IMR-90 (cell line): ENCODE results near the gene COX7A2L. TPM values are rescaled to one million over a fixed set of nuclear protein-coding genes. Genes with fewer than 3 reads are reported as not detected.

Experiments
- ATAC-seq: fragments of 200-7000 bp; cut with Tn5 transposase; 2 replicates; pipeline ENCODE4 v1.9.1; 2020; ENCODE audit warnings: low read depth, mild to moderate bottlenecking, moderate library complexity
- BruUV-seq: library from RNA; stranded (reverse); fragments of 400-500 nt; replicated peaks from 2 replicates; lab custom pipeline; 2021; lab: Mats Ljungman, UMichigan
- CTCF ChIA-PET: fragments of 300-600 bp; formaldehyde crosslinking; extraction: SDS; loops from one replicate; lab custom pipeline; 2021; ENCODE audit warnings: antibody characterized with exemption; lab: Yijun Ruan, JAX
- POLR2A ChIA-PET: fragments of 300-600 bp; sonication (Branson Sonifier 250); formaldehyde crosslinking; loops from one replicate; lab custom pipeline; 2022; ENCODE audit warnings: antibody characterized with exemption; ENCODE audit not compliant: unreplicated experiment; lab: Charles Lee
- DNase-seq: peaks from one replicate; pipeline ENCODE4 v3.0.0; 2013
- H2AFZ ChIP-seq: replicated peaks from 2 replicates; pipeline ENCODE3; 2013; ENCODE audit warnings: low read length, mild to moderate bottlenecking; ENCODE audit not compliant: poor library complexity
- H2AK5ac ChIP-seq: 2 replicates; pipeline ENCODE4 v1.6.1; 2013; ENCODE audit warnings: low read depth, low read length, inconsistent platforms
- H2AK9ac ChIP-seq: replicated peaks from 2 replicates; pipeline ENCODE3; 2013; ENCODE audit warnings: mild to moderate bottlenecking, low read depth, low read length, moderate library complexity; ENCODE audit not compliant: poor library complexity
- H2BK120ac ChIP-seq: 2 replicates; pipeline ENCODE4 v1.6.1; 2013; ENCODE audit warnings: low read depth, low read length, inconsistent platforms
- H2BK15ac ChIP-seq: 3 replicates; pipeline ENCODE4 v1.6.1; 2013; ENCODE audit warnings: low read depth, low read length, inconsistent platforms
- H2BK20ac ChIP-seq: 2 replicates; pipeline ENCODE4 v1.6.1; 2013; ENCODE audit warnings: low read depth, mild to moderate bottlenecking, inconsistent platforms, low read length, moderate library complexity
- H2BK5ac ChIP-seq: 2 replicates; pipeline ENCODE4 v1.6.1; 2013; ENCODE audit warnings: mild to moderate bottlenecking, low read depth, low read length, inconsistent platforms; ENCODE audit not compliant: poor library complexity, severe bottlenecking
- H3K14ac ChIP-seq: replicated peaks from 2 replicates; pipeline ENCODE4 v1.6.1; 2013; ENCODE audit warnings: low read depth, low read length, inconsistent platforms
- H3K18ac ChIP-seq: 2 replicates; pipeline ENCODE4 v1.6.1; 2013; ENCODE audit warnings: low read depth, low read length, control low read depth
- H3K23ac ChIP-seq: 2 replicates; pipeline ENCODE4 v1.6.1; 2013; ENCODE audit warnings: low read depth, low read length, inconsistent platforms
- H3K27ac ChIP-seq: 2 replicates; pipeline ENCODE4 v1.5.1; 2013; ENCODE audit warnings: mild to moderate bottlenecking, control low read depth, low read length; ENCODE audit not compliant: insufficient read depth
- H3K27me3 ChIP-seq: 2 replicates; pipeline ENCODE4 v1.6.1; 2013; ENCODE audit warnings: low read length; ENCODE audit not compliant: control insufficient read depth, insufficient read depth
- H3K36me3 ChIP-seq: 2 replicates; pipeline ENCODE4 v1.6.1; 2013; ENCODE audit warnings: low read length, mixed read lengths; ENCODE audit not compliant: control insufficient read depth, insufficient read depth
- H3K4ac ChIP-seq: 2 replicates; pipeline ENCODE4 v1.6.1; 2013; ENCODE audit warnings: low read depth, low read length, inconsistent platforms
- H3K4me1 ChIP-seq: 2 replicates; pipeline ENCODE4 v1.6.1; 2013; ENCODE audit warnings: low read length, mixed read lengths; ENCODE audit not compliant: control insufficient read depth, insufficient read depth
- H3K4me2 ChIP-seq: 2 replicates; pipeline ENCODE4 v1.6.1; 2013; ENCODE audit warnings: low read depth, mild to moderate bottlenecking, control low read depth, low read length, moderate library complexity
- H3K4me3 ChIP-seq: 2 replicates; pipeline ENCODE4 v1.5.1; 2013; ENCODE audit warnings: low read depth, mild to moderate bottlenecking, control low read depth, low read length, moderate library complexity; ENCODE audit not compliant: insufficient read depth
- H3K56ac ChIP-seq: 2 replicates; pipeline ENCODE4 v1.6.1; 2013; ENCODE audit warnings: low read length, inconsistent platforms; ENCODE audit not compliant: insufficient read depth; ENCODE audit errors: extremely low read depth
- H3K79me1 ChIP-seq, 2 experiments: 2 replicates each; pipeline ENCODE4 v1.6.1; 2013; ENCODE audit warnings: low read length in 2 of 2, inconsistent platforms in 1 of 2, low read depth in 1 of 2
- H3K9ac ChIP-seq: 2 replicates; pipeline ENCODE4 v1.6.1; 2013; ENCODE audit warnings: low read depth, low read length, control low read depth
- H3K9me1 ChIP-seq: 2 replicates; pipeline ENCODE4 v1.6.1; 2013; ENCODE audit warnings: low read length, inconsistent platforms; ENCODE audit not compliant: insufficient read depth
- H3K9me3 ChIP-seq: 2 replicates; pipeline ENCODE4 v1.6.1; 2013; ENCODE audit warnings: low read length; ENCODE audit not compliant: control insufficient read depth, insufficient read depth
- H4K20me1 ChIP-seq: 2 replicates; pipeline ENCODE4 v1.6.1; 2013; ENCODE audit warnings: low read length, inconsistent platforms; ENCODE audit not compliant: insufficient read depth
- H4K5ac ChIP-seq: 2 replicates; pipeline ENCODE4 v1.6.1; 2013; ENCODE audit warnings: mild to moderate bottlenecking, low read depth, low read length, control low read depth
- H4K8ac ChIP-seq, 2 experiments: 2 replicates each; pipeline ENCODE4 v1.6.1; 2013; ENCODE audit warnings: low read depth in 2 of 2, low read length in 2 of 2, control low read depth in 1 of 2, inconsistent platforms in 1 of 2
- H4K91ac ChIP-seq: 2 replicates; pipeline ENCODE4 v1.6.1; 2013; ENCODE audit warnings: low read depth, low read length, inconsistent platforms; ENCODE audit not compliant: insufficient read depth
- BHLHE40 ChIP-seq: fragments of 150-350 bp; IDR thresholded peaks from 2 replicates; pipeline ENCODE4 v1.6.1; 2016; ENCODE audit warnings: mild to moderate bottlenecking, low read depth, low read length
- CEBPB ChIP-seq: IDR thresholded peaks from 2 replicates; pipeline ENCODE4 v1.6.1; 2012; ENCODE audit warnings: low read depth, low read length, improper control_type of control experiment
- CHD1 ChIP-seq: IDR thresholded peaks from 2 replicates; pipeline ENCODE4 v1.6.1; 2012; ENCODE audit warnings: low read depth, low read length, improper control_type of control experiment
- CTCF ChIP-seq: conservative IDR thresholded peaks from 2 replicates; pipeline ENCODE4 v1.5.1; 2012; ENCODE audit warnings: mild to moderate bottlenecking, low read depth, low read length, improper control_type of control experiment
- ELK1 ChIP-seq: fragments of 150-350 bp; IDR thresholded peaks from 2 replicates; pipeline ENCODE4 v1.6.1; 2016; ENCODE audit warnings: low read depth, mild to moderate bottlenecking, low read length, moderate library complexity, borderline replicate concordance
- FOS ChIP-seq: fragments of 150-350 bp; IDR thresholded peaks from 2 replicates; pipeline ENCODE4 v1.6.1; 2016; ENCODE audit warnings: low read depth, low read length
- MAFK ChIP-seq: IDR thresholded peaks from 2 replicates; pipeline ENCODE4 v1.6.1; 2012; ENCODE audit warnings: low read depth, low read length, improper control_type of control experiment
- MAZ ChIP-seq: IDR thresholded peaks from 2 replicates; pipeline ENCODE4 v1.6.1; 2012; ENCODE audit warnings: low read depth, mild to moderate bottlenecking, low read length, improper control_type of control experiment, moderate library complexity, borderline replicate concordance
- MXI1 ChIP-seq: IDR thresholded peaks from 2 replicates; pipeline ENCODE4 v1.6.1; 2012; ENCODE audit warnings: low read depth, mild to moderate bottlenecking, low read length, moderate library complexity, borderline replicate concordance
- NFE2L2 ChIP-seq: fragments of 150-350 bp; IDR thresholded peaks from 2 replicates; pipeline ENCODE4 v1.6.1; 2016; ENCODE audit warnings: low read depth, mild to moderate bottlenecking, low read length
- POLR2A ChIP-seq: IDR thresholded peaks from 2 replicates; pipeline ENCODE4 v1.6.1; 2012; ENCODE audit warnings: mild to moderate bottlenecking, low read depth, low read length
- RAD21 ChIP-seq: IDR thresholded peaks from 2 replicates; pipeline ENCODE4 v1.6.1; 2012; ENCODE audit warnings: low read length, improper control_type of control experiment
- RCOR1 ChIP-seq: IDR thresholded peaks from 2 replicates; pipeline ENCODE4 v1.6.1; 2012; ENCODE audit warnings: mild to moderate bottlenecking, low read length, improper control_type of control experiment; ENCODE audit not compliant: insufficient replicate concordance
- RFX5 ChIP-seq: IDR thresholded peaks from 2 replicates; pipeline ENCODE4 v1.8.0; 2012; ENCODE audit warnings: low read depth, mild to moderate bottlenecking, low read length, moderate library complexity
- SMC3 ChIP-seq: fragments of 150-350 bp; IDR thresholded peaks from 2 replicates; pipeline ENCODE4 v1.6.1; 2016; ENCODE audit warnings: low read depth, mild to moderate bottlenecking, antibody characterized with exemption, low read length, moderate library complexity
- USF2 ChIP-seq: fragments of 150-350 bp; IDR thresholded peaks from 2 replicates; pipeline ENCODE4 v1.6.1; 2017; ENCODE audit warnings: mild to moderate bottlenecking, antibody characterized with exemption, low read length, low read depth
- WGBS, 2 experiments: methylation state at CpG; one replicate each; pipeline versions ENCODE4 v1.1.5 to v1.1.7; 2013; ENCODE audit warnings: missing lambda C conversion rate in 2 of 2; ENCODE audit not compliant: insufficient read length in 1 of 2; ENCODE audit errors: extremely low coverage in 2 of 2; 5-methylcytosine and 5-hydroxymethylcytosine counted together
- dilution Hi-C: fragments of 300-500 bp; cut with HindIII; formaldehyde crosslinking; loops from one replicate; pipeline ENCODE4 v1.14.3; 2018; ENCODE audit warnings: low sequenced_read_pairs; ENCODE audit not compliant: unreplicated experiment
- in situ Hi-C: fragments of 300-500 bp; cut with MboI; formaldehyde crosslinking; loops from 3 replicates; pipeline ENCODE4 v1.14.3; 2019; ENCODE audit warnings: low sequenced_read_pairs, inconsistent platforms, mixed read lengths
- intact Hi-C: fragments of 100-400 bp; cut with micrococcal nuclease; formaldehyde crosslinking; loops from 2 replicates; pipeline ENCODE4 v1.10.0; 2022
- polyA plus RNA-seq, 3 experiments: library from polyadenylated mRNA; depleted of rRNA; stranded (reverse); fragments of >200 nt; gene quantifications; 2 replicates each; pipeline ENCODE4 v1.2.3, GENCODE V29; 2012; ENCODE audit warnings: low replicate concordance in 1 of 3
- total RNA-seq: library from RNA; depleted of rRNA; stranded (reverse); fragments of >200 nt; gene quantifications from 2 replicates; pipeline ENCODE4 v1.2.3, GENCODE V29; 2012

COX7A2L gene
- total and polyA plus RNA-seq, 2 of the 4 experiments (the other 2 are of a cell fraction) = 123 to 132 TPM

GRCh38 chr2:42321452-42322064, 39.5 kb downstream of the COX7A2L start:
- no CpG with 5 or more reads among the region's 2 CpGs for WGBS, 2 experiments
- Histone ChIP-seq H2BK15ac (no peak overlapping the region), H3K27me3 (no peaks in the 10 kb centered on the region), H3K23ac (no peak overlapping the region), H3K27ac (no peak overlapping the region), H3K36me3 (peaks cover 11% of the 10 kb centered on the region), H3K9me1 (peaks cover 6% of the 10 kb centered on the region), H4K91ac (no peak overlapping the region), H3K14ac (no peak overlapping the region), H3K4me3 (no peak overlapping the region), H3K4ac (no peak overlapping the region), H4K5ac (no peak overlapping the region), H4K20me1 (no peaks in the 10 kb centered on the region), H3K79me1 (peaks cover 0 to 21% of the 10 kb centered on the region in 2 experiments; a peak in 3 of 4 replicates), H4K8ac (no peak overlapping the region), H3K18ac (no peak overlapping the region), H3K56ac (no peak overlapping the region), H2BK120ac (no peak overlapping the region), H2BK5ac (no peak overlapping the region), H3K4me2 (no peak overlapping the region), H2BK20ac (no peak overlapping the region), H2AFZ (no peak overlapping the region), H2AK5ac (no peak overlapping the region), H2AK9ac (no peak overlapping the region), H3K9me3 (no peaks in the 10 kb centered on the region), H3K9ac (no peak overlapping the region), H3K4me1 (no peaks in the 10 kb centered on the region; the same call in 1 of the 2 replicates)
- BruUV-seq = no TSS peak
- dilution Hi-C loops (no loop called here), in situ Hi-C loops (loop anchor here (5.0 to 10.0 kb wide), 2 partner anchors 224 to 467 kb away; no protein-coding TSS in a partner anchor), intact Hi-C loops (loop anchor here (10.0 kb wide), 1 partner anchor 457 kb away; no protein-coding TSS in a partner anchor)
- TF ChIP-seq NFE2L2 (no peak), CHD1 (no peak), FOS (no peak), CTCF (no peak), MAFK (no peak), POLR2A (no peak), MXI1 (no peak), ELK1 (no peak), RFX5 (no peak), RCOR1 (no peak), SMC3 (no peak), USF2 (no peak), MAZ (no peak), RAD21 (no peak), BHLHE40 (no peak), CEBPB (no peak)
- ATAC-seq (no peak), DNase-seq (no peak)
- CTCF ChIA-PET = no interaction called here
- POLR2A ChIA-PET = no interaction called here
